ENCODE results near the gene BRME1.

DNA sequence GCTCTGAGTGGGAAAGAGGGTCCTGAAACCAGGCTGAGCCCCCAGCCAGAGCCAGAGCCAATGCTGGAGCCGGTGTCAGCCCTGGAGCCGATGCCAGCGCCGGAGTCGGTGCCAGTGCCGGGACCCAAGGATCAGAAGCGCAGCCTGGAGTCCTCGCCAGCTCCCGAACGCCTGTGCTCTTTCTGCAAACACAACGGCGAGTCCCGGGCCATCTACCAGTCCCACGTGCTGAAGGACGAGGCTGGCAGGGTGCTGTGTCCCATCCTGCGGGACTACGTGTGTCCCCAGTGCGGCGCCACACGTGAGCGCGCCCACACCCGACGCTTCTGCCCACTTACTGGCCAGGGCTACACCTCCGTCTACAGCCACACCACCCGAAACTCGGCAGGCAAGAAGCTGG is 28.6 kb downstream of the BRME1 start:
- TF ChIP-seq, protein P1, sequence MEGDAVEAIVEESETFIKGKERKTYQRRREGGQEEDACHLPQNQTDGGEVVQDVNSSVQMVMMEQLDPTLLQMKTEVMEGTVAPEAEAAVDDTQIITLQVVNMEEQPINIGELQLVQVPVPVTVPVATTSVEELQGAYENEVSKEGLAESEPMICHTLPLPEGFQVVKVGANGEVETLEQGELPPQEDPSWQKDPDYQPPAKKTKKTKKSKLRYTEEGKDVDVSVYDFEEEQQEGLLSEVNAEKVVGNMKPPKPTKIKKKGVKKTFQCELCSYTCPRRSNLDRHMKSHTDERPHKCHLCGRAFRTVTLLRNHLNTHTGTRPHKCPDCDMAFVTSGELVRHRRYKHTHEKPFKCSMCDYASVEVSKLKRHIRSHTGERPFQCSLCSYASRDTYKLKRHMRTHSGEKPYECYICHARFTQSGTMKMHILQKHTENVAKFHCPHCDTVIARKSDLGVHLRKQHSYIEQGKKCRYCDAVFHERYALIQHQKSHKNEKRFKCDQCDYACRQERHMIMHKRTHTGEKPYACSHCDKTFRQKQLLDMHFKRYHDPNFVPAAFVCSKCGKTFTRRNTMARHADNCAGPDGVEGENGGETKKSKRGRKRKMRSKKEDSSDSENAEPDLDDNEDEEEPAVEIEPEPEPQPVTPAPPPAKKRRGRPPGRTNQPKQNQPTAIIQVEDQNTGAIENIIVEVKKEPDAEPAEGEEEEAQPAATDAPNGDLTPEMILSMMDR (IDR thresholded peaks at IDR 0.05), result no peak
- no peak for TF ChIP-seq POLR2A (IDR thresholded peaks at IDR 0.05)

Data from testis (tissue), 2 donors.